Mucosa of stomach (tissue), 1 donor: ENCODE results near the gene DEFB129.

ENCODE experiments used
- H3K27me3 ChIP-seq: one replicate; pipeline ENCODE4 v1.7.0; 2013; ENCODE audit warnings: mild to moderate bottlenecking, low read length; ENCODE audit not compliant: control insufficient read depth, insufficient read depth
- H3K36me3 ChIP-seq: one replicate; pipeline ENCODE4 v1.7.0; 2013; ENCODE audit warnings: low read length; ENCODE audit not compliant: control insufficient read depth, insufficient read depth
- H3K4me1 ChIP-seq: one replicate; pipeline ENCODE4 v1.7.0; 2013; ENCODE audit warnings: mild to moderate bottlenecking, low read length; ENCODE audit not compliant: control insufficient read depth, insufficient read depth
- H3K4me3 ChIP-seq: one replicate; pipeline ENCODE4 v1.7.0; 2013; ENCODE audit warnings: low read length
- H3K9ac ChIP-seq: one replicate; pipeline ENCODE4 v1.7.0; 2013; ENCODE audit warnings: mild to moderate bottlenecking, low read length, moderate library complexity
- H3K9me3 ChIP-seq: one replicate; pipeline ENCODE4 v1.7.0; 2013; ENCODE audit warnings: mild to moderate bottlenecking, low read length, moderate library complexity; ENCODE audit not compliant: control insufficient read depth
- donor health status: Pancreatic carcinoma.

The DEFB129 gene

DNA sequence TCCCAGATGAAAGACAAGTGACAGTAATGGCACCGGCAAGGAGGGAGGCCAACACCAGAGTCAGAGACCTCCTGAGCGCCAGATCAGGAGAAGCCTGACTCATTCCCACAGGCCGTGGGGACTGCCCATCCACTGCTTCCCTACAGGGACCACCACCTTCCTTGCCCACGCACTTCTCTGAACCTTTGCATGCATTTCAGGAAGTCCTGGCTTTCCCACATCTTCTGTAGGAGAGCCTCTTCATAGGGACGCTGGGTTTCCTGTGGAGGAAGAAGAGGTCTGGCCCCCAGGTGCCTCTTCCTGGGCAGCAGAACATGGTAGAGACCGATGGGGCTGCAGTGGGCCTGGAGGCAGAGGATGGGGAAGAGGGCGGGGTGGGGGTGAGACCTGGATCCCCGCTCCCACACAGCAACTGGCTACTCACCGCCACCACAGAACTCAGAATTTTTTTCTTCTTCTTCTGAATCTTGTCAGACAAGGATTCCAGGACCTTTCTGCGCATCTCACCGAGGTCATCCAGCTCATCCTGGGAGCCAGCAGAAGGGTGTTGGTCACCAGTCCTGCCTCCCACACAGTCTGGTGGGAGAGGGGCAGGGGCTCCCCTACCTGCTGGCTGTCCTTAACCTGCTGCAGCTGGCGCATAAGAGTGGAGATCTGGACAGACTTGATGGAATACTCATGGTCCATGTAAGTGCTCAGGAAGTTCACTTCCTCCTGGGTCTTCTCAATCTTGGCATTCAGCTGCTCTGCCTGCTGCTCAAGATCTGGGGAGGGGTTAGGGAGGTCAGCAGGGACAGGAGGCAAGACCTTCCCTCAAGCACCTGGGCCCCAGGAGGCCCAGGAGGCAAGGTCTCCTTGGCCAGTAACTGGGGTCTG is 49.8 kb downstream of the DEFB129 start:
- Histone ChIP-seq H3K4me3 (no peak overlapping the region), H3K9ac (no peak overlapping the region), H3K36me3 (no peaks in the 10 kb centered on the region), H3K4me1 (no peaks in the 10 kb centered on the region), H3K27me3 (no peaks in the 10 kb centered on the region), H3K9me3 (no peaks in the 10 kb centered on the region)

DNA sequence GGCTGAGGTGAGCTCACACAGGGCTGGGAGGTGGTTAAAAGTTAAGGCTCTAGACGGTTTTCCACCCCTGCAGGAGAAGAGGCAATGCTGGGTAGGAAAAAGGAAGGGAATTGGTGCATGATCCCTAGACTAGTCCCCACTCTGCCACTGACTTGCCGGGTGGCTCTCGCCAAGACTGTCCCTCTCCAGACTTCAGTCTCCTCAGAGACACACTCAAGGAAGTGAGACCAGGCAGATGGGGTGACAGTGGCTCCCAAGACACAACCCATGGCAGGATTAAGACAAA is 50.4 kb downstream of the DEFB129 start:
- H3K27me3 ChIP-seq: no peaks in the 10 kb centered on the region
- H3K9me3 ChIP-seq: no peaks in the 10 kb centered on the region
- H3K36me3 ChIP-seq: no peaks in the 10 kb centered on the region
- no peak overlapping the region for H3K9ac ChIP-seq
- no peaks in the 10 kb centered on the region for H3K4me1 ChIP-seq
- H3K4me3 ChIP-seq: no peak overlapping the region

GRCh38 chr20:278181-278580 is 51.1 kb downstream of the DEFB129 start:
- Histone ChIP-seq H3K4me1 (no peaks in the 10 kb centered on the region), H3K4me3 (no peak overlapping the region), H3K27me3 (no peaks in the 10 kb centered on the region), H3K9me3 (no peaks in the 10 kb centered on the region), H3K9ac (no peak overlapping the region), H3K36me3 (no peaks in the 10 kb centered on the region)

- Histone ChIP-seq H3K9ac (no peak overlapping the region), H3K27me3 (no peaks in the 10 kb centered on the region), H3K4me1 (no peaks in the 10 kb centered on the region), H3K36me3 (no peaks in the 10 kb centered on the region), H3K9me3 (no peaks in the 10 kb centered on the region), H3K4me3 (no peak overlapping the region)
These were observed 51.8 kb downstream of the DEFB129 start for GRCh38 chr20:278607-279571.
